Gastrocnemius medialis (tissue), 4 donors: ENCODE data around the gene BRINP1. TPM values are rescaled to one million over a fixed set of nuclear protein-coding genes. Genes with fewer than 3 reads are reported as not detected.
A peak's percentile ranks its signal among the peaks of the same experiment; 100 is the strongest.

ENCODE experiments used
- ATAC-seq, 2 donors: fragments of 150-250 bp; one replicate each; pipeline ENCODE4 v1.9.1; 2016
- DNase-seq, 2 donors: peaks; one replicate each; pipeline ENCODE4 v3.0.0-alpha.2; 2019
- H3K27ac ChIP-seq, 4 donors: fragments of 200-600 bp; sonication (generic); 1 replicate in 1 of 4; 2 replicates in 3 of 4; pipeline ENCODE4 v1.5.1; 2016 to 2018; ENCODE audit warnings: mild to moderate bottlenecking in 2 of 4, moderate library complexity in 1 of 4
- H3K27me3 ChIP-seq, 3 donors: fragments of 200-600 bp; sonication (generic) in 2 of 3; 1 replicate in 1 of 3; 2 replicates in 2 of 3; pipeline versions ENCODE4 v1.5.1 to v1.6.0; 2016 to 2019; ENCODE audit warnings: mild to moderate bottlenecking in 1 of 3, moderate library complexity in 1 of 3
- H3K36me3 ChIP-seq, 2 donors: fragments of 200-600 bp; sonication (generic) in 1 of 2; one replicate each; pipeline ENCODE4 v1.5.1; 2017 to 2018
- H3K4me1 ChIP-seq, 2 donors: fragments of 200-600 bp; sonication (generic) in 1 of 2; one replicate each; pipeline ENCODE4 v1.5.1; 2016 to 2017; ENCODE audit warnings: mild to moderate bottlenecking in 2 of 2
- H3K4me3 ChIP-seq, 4 donors: fragments of 200-600 bp; sonication (generic) in 3 of 4; 1 replicate in 1 of 4; 2 replicates in 3 of 4; pipeline ENCODE4 v1.5.1; 2016 to 2019; ENCODE audit warnings: mild to moderate bottlenecking in 2 of 4
- H3K9me3 ChIP-seq, 3 donors: fragments of 200-600 bp; sonication (generic) in 2 of 3; 1 replicate in 1 of 3; 2 replicates in 2 of 3; pipeline ENCODE4 v1.5.1; 2016 to 2019
- POLR2A ChIP-seq, 2 donors: fragments of 450-650 bp; IDR thresholded peaks; one replicate each; pipeline ENCODE4 v1.6.1; 2017; ENCODE audit warnings: antibody characterized with exemption in 2 of 2, mild to moderate bottlenecking in 2 of 2, moderate library complexity in 2 of 2
- in situ Hi-C, 4 donors: fragments of 200-750 bp; cut with MboI; loops; one replicate each; pipeline versions ENCODE4 v1.15.0 to v1.8.0; 2017; ENCODE audit warnings: low sequenced_read_pairs in 4 of 4
- intact Hi-C: fragments of 100-400 bp; cut with DNase I; formaldehyde crosslinking; loops from one replicate; pipeline ENCODE4 v1.15.1; 2023; ENCODE audit warnings: low total_unique reads
- total RNA-seq, 4 donors: library from RNA; depleted of rRNA; stranded (reverse); fragments of >200 nt; gene quantifications; one replicate each; pipeline versions ENCODE4 v1.1.0 to v1.2.3, GENCODE V29; 2016
- TF ChIP-seq, protein P1 (sequence below), 5 experiments: fragments of 450-650 bp in 3 of 5; fragments of 200-600 bp in 2 of 5; sonication (generic) in 2 of 5; IDR thresholded peaks in 4 of 5; conservative IDR thresholded peaks in 1 of 5; 1 replicate in 4 of 5; 2 replicates in 1 of 5; pipeline ENCODE4 v1.5.1; 2016 to 2019; ENCODE audit warnings: antibody characterized with exemption in 5 of 5, mild to moderate bottlenecking in 3 of 5, moderate library complexity in 3 of 5

Gene BRINP1
- total RNA-seq, 4 donors from 2014 or later = 0.07 TPM; not detected in 3

DNA sequence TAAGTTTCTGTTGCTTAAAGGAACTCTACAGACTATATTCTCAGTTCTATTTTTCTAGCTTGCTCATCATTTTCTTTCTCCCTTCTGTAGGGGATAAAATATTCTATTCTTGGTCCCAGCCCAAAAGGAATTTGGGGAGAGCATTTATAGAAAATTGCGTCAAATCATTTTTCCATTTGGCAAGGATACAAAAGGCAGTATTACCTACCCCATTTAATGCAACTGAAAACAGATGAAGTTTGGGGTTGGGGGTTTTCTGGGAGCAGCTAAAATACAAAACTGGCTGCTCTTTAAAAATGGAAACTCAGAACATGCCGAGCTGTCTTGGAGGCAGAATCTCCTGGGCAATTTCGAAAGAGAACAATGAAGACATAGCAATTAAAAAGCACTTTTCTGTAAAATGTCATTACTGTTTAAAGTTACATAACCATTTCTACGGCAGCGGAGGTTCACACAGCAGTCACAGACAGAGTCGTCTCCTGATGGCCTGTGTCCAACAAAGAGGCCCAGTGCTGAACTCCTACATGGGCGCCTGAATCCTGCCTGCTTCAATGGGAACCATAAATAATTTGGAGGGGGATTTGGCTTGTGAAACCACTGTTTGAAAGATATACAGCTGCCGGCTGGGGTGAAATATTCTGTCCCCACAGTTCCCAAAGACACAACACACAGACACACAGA is 152.4 kb downstream of the BRINP1 start:
- DNase-seq (peak; percentile 7 to 14), ATAC-seq (peak in 1 of 2 donors; percentile 46)
- H3K4me3 ChIP-seq = no peak overlapping the region
- peaks cover 0 to 5% of the 10 kb centered on the region in 2 donors for H3K4me1 ChIP-seq
- intact Hi-C loops (no loop called here), in situ Hi-C loops (no loop called here)
- no peaks in the 10 kb centered on the region for H3K9me3 ChIP-seq
- no peak overlapping the region for H3K27ac ChIP-seq
- TF ChIP-seq, protein P1, sequence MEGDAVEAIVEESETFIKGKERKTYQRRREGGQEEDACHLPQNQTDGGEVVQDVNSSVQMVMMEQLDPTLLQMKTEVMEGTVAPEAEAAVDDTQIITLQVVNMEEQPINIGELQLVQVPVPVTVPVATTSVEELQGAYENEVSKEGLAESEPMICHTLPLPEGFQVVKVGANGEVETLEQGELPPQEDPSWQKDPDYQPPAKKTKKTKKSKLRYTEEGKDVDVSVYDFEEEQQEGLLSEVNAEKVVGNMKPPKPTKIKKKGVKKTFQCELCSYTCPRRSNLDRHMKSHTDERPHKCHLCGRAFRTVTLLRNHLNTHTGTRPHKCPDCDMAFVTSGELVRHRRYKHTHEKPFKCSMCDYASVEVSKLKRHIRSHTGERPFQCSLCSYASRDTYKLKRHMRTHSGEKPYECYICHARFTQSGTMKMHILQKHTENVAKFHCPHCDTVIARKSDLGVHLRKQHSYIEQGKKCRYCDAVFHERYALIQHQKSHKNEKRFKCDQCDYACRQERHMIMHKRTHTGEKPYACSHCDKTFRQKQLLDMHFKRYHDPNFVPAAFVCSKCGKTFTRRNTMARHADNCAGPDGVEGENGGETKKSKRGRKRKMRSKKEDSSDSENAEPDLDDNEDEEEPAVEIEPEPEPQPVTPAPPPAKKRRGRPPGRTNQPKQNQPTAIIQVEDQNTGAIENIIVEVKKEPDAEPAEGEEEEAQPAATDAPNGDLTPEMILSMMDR (IDR thresholded peaks at IDR 0.05 in 4 of 5, conservative IDR thresholded peaks at IDR 0.05 in 1 of 5) = no peak
- no peak for TF ChIP-seq POLR2A (IDR thresholded peaks at IDR 0.05)
- H3K27me3 ChIP-seq = no peaks in the 10 kb centered on the region
- H3K36me3 ChIP-seq = no peaks in the 10 kb centered on the region

DNA sequence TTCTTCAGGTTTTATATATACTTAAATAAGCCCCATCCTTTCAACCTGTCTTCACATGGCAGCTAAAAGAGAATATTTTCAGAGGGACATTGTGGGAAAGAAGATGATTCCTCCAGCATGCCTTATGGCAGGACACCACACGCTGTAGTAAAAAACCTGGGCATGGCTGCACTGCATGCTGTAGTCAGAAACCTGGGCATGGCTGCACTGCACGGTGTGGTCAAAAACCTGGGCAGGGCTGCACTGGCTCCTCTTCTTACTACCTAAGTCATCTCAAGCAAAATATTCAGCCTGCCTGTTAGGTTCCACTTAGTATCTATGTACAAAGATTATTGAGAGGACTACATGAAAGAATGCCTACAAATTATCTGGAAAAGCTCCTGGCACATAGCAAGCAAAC is 153.6 kb downstream of the BRINP1 start:
- no peaks in the 10 kb centered on the region for H3K27me3 ChIP-seq
- no peak overlapping the region for H3K4me3 ChIP-seq
- in situ Hi-C loops = no loop called here
- no peaks in the 10 kb centered on the region for H3K9me3 ChIP-seq
- H3K36me3 ChIP-seq = no peaks in the 10 kb centered on the region
- TF ChIP-seq, protein P1 (IDR thresholded peaks at IDR 0.05 in 4 of 5, conservative IDR thresholded peaks at IDR 0.05 in 1 of 5) = no peak
- no peak for TF ChIP-seq POLR2A (IDR thresholded peaks at IDR 0.05)
- intact Hi-C loops = no loop called here
- DNase-seq (no peak), ATAC-seq (no peak)
- H3K27ac ChIP-seq = no peak overlapping the region
- peaks cover 0 to 5% of the 10 kb centered on the region in 2 donors for H3K4me1 ChIP-seq

DNA sequence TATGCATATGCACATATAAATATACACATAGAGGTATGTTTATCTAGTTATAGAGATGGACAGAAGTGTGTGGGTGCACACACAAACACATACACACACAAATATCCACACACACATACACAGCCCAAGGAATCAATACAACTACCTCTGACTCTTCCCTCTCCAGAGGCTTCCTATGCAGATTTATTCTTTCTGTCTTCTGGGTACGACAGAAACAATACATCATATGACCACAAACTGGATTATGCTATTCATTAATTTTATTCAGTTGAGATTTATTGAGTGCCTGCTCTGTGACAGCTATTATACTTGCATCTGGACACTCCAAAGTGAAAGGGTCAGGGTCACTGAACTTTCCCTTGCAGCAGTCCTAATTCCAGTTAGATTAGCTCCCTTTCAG is 155.8 kb downstream of the BRINP1 start:
- TF ChIP-seq, protein P1 (IDR thresholded peaks at IDR 0.05 in 4 of 5, conservative IDR thresholded peaks at IDR 0.05 in 1 of 5) = no peak
- TF ChIP-seq POLR2A (IDR thresholded peaks at IDR 0.05) = no peak
- H3K9me3 ChIP-seq = no peaks in the 10 kb centered on the region
- H3K36me3 ChIP-seq = no peaks in the 10 kb centered on the region
- no peak for ATAC-seq
- H3K4me3 ChIP-seq = no peak overlapping the region
- no peak for DNase-seq
- H3K27ac ChIP-seq = no peak overlapping the region
- intact Hi-C loops (no loop called here), in situ Hi-C loops (no loop called here)
- H3K4me1 ChIP-seq = peaks cover 0 to 5% of the 10 kb centered on the region in 2 donors
- no peaks in the 10 kb centered on the region for H3K27me3 ChIP-seq

DNA sequence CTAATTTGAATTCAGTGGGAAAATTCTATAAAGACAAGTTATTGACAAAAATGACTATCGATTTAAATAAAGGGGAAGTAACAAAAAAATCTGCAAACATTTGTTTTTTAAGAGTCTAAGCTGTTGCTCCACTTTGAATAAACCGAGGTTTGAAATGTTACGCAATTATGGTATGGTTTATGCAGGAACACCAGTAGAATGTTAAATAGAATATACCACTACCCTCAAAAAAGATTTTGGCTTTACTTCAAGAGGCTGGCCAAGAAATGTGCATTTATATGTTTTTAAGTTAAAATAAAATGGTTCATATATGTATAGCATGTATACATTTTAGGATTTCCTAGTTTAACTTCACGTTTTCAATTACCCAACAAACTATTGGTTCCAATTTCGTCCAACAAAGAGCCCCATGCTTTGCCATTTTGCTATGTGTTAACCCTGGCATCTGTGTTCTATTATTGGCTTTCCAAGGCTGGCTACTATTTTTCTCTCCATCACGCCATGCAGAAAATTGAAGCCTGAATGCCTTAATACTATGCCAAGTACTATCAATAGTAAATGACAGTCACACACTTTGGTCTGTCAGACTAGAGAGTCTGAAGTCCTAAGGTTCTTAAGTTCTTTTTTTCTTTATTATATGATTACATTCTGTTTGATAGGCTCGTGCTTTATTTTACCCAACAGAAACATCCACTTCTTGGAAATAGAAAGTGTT is 171.2 kb downstream of the BRINP1 start:
- no peaks in the 10 kb centered on the region for H3K27me3 ChIP-seq
- no peak overlapping the region for H3K27ac ChIP-seq
- DNase-seq (no peak), ATAC-seq (peak in 1 of 2 donors; percentile 26)
- in situ Hi-C loops (no loop called here), intact Hi-C loops (no loop called here)
- H3K36me3 ChIP-seq = no peaks in the 10 kb centered on the region
- TF ChIP-seq POLR2A (IDR thresholded peaks at IDR 0.05) = no peak
- TF ChIP-seq, protein P1 (IDR thresholded peaks at IDR 0.05 in 4 of 5, conservative IDR thresholded peaks at IDR 0.05 in 1 of 5) = no peak
- peaks cover 6 to 7% of the 10 kb centered on the region in 2 donors for H3K4me1 ChIP-seq
- H3K4me3 ChIP-seq = no peak overlapping the region
- no peaks in the 10 kb centered on the region for H3K9me3 ChIP-seq
